Ramos (cell line): ENCODE results near the gene RGS8.

ENCODE experiments used
- in situ Hi-C: fragments of 300-500 bp; cut with MboI; formaldehyde crosslinking; loops from one replicate; pipeline ENCODE4 v1.14.3; 2022; ENCODE audit warnings: low sequenced_read_pairs; ENCODE audit not compliant: unreplicated experiment

RGS8 gene

GRCh38 chr1:182644886-182645285 lies 39.5 kb downstream of the RGS8 start:
- in situ Hi-C loops: no loop called here

DNA sequence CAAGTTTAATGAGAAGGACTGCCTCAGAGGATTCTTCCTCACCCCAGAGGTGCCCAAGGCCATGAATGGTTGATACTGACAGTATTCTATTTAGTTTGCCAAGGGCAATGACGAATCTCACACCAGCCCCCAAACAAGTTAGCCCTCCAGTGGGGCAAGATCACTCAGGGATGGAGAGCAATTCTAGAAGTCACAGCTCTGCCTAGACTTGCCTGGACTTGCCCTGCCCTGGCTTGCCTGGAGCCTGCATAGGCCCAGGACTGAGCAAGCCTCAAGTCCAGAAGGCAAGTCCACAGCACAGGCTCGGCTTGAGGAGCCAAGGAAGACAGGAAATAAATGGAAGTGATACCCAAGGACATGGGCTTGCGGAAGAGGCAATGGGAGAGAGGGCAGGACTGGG lies 40.7 kb downstream of the RGS8 start:
- in situ Hi-C loops: no loop called here

GRCh38 chr1:182642461-182642860 lies 41.9 kb downstream of the RGS8 start:
- in situ Hi-C loops: no loop called here

- in situ Hi-C loops: no loop called here
These were observed 42.8 kb downstream of the RGS8 start for GRCh38 chr1:182641561-182641960.

GRCh38 chr1:182639330-182639729 lies 45.1 kb downstream of the RGS8 start:
- in situ Hi-C loops: no loop called here

DNA sequence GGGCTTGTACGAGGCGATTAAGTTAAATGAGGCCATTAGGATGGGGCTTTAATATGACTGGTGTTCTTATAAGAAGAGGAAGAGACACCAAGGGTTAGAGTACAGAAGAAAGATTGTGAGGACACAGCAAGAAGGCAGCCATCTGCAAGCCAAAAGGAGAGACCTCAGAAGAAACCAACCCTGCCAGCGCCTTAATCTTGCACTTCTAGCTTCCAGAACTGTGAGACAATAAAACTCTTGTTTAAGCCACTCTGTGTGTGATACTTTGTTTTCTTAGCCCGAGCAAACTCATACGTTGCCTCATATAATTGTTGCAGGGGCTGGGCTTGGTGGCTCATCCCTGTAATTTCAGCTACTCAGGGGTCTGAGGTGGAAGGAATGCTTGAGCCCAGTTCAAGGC lies 46.6 kb downstream of the RGS8 start:
- in situ Hi-C loops: no loop called here

GRCh38 chr1:182635871-182636270 lies 48.5 kb downstream of the RGS8 start:
- in situ Hi-C loops: no loop called here
